PFSK-1 (cell line): Measurements from ENCODE around the gene CCRL2.

ENCODE experiments used
- FOXP2 ChIP-seq: optimal IDR thresholded peaks from 2 replicates; pipeline ENCODE3; 2011; ENCODE audit warnings: borderline replicate concordance, control low read depth, inconsistent platforms; ENCODE audit not compliant: insufficient read depth; ENCODE audit errors: extremely low read length, extremely low read depth
- POLR2AphosphoS5 ChIP-seq: IDR thresholded peaks from 2 replicates; pipeline ENCODE4 v1.6.1; 2012; ENCODE audit warnings: low read depth, mild to moderate bottlenecking, control low read depth, low read length, moderate library complexity
- SIN3A ChIP-seq: IDR thresholded peaks from 2 replicates; pipeline ENCODE4 v1.6.1; 2012; ENCODE audit warnings: mild to moderate bottlenecking, low read length, moderate library complexity, borderline replicate concordance; ENCODE audit not compliant: insufficient read depth
- TAF1 ChIP-seq: IDR thresholded peaks from 2 replicates; pipeline ENCODE4 v1.6.1; 2012; ENCODE audit warnings: low read length, control low read depth, borderline replicate concordance; ENCODE audit not compliant: insufficient read depth
- TF ChIP-seq, protein P1 (sequence below), 2 experiments: IDR thresholded peaks; 2 replicates each; pipeline versions ENCODE4 v1.6.1 to v1.8.0; 2011 to 2012; ENCODE audit warnings: low read depth in 2 of 2, low read length in 2 of 2, control low read depth in 1 of 2, inconsistent platforms in 1 of 2, mild to moderate bottlenecking in 1 of 2, moderate library complexity in 1 of 2; ENCODE audit not compliant: insufficient read depth in 1 of 2

Gene CCRL2

DNA sequence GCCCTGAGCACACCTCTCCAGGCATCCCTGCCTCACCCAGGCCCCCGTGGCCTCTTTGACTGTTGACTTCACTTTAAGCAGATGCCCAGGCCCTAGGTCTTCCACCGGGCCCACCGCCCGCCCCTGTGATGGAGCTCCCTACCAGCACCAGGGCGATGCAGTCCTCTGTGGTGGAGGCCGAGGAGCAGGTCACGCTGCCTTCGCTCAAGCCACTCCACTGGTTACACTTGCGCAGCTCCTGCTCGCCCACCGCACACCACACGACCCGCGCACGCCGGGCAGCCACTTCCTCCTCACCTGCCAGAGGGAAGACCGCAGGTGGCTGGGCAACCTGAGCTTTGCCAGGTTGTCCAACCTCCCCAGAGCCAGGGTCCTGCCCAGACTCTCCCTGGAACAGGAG, 41.7 kb downstream of the CCRL2 start:
- TF ChIP-seq, protein P1, sequence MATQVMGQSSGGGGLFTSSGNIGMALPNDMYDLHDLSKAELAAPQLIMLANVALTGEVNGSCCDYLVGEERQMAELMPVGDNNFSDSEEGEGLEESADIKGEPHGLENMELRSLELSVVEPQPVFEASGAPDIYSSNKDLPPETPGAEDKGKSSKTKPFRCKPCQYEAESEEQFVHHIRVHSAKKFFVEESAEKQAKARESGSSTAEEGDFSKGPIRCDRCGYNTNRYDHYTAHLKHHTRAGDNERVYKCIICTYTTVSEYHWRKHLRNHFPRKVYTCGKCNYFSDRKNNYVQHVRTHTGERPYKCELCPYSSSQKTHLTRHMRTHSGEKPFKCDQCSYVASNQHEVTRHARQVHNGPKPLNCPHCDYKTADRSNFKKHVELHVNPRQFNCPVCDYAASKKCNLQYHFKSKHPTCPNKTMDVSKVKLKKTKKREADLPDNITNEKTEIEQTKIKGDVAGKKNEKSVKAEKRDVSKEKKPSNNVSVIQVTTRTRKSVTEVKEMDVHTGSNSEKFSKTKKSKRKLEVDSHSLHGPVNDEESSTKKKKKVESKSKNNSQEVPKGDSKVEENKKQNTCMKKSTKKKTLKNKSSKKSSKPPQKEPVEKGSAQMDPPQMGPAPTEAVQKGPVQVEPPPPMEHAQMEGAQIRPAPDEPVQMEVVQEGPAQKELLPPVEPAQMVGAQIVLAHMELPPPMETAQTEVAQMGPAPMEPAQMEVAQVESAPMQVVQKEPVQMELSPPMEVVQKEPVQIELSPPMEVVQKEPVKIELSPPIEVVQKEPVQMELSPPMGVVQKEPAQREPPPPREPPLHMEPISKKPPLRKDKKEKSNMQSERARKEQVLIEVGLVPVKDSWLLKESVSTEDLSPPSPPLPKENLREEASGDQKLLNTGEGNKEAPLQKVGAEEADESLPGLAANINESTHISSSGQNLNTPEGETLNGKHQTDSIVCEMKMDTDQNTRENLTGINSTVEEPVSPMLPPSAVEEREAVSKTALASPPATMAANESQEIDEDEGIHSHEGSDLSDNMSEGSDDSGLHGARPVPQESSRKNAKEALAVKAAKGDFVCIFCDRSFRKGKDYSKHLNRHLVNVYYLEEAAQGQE (IDR thresholded peaks at IDR 0.05; ENCODE audit: insufficient read depth in 1 of 2, low read depth in 2 of 2, low read length in 2 of 2), result no peak
- TF ChIP-seq FOXP2 (no peak), TAF1 (no peak), SIN3A (no peak), POLR2AphosphoS5 (no peak)

- TF ChIP-seq FOXP2 (no peak), POLR2AphosphoS5 (no peak), SIN3A (no peak), TAF1 (no peak)
- TF ChIP-seq, protein P1 (IDR thresholded peaks at IDR 0.05; ENCODE audit: insufficient read depth in 1 of 2, low read depth in 2 of 2, low read length in 2 of 2), result no peak
These were observed 42.9 kb downstream of the CCRL2 start for GRCh38 chr3:46449755-46450552.

DNA sequence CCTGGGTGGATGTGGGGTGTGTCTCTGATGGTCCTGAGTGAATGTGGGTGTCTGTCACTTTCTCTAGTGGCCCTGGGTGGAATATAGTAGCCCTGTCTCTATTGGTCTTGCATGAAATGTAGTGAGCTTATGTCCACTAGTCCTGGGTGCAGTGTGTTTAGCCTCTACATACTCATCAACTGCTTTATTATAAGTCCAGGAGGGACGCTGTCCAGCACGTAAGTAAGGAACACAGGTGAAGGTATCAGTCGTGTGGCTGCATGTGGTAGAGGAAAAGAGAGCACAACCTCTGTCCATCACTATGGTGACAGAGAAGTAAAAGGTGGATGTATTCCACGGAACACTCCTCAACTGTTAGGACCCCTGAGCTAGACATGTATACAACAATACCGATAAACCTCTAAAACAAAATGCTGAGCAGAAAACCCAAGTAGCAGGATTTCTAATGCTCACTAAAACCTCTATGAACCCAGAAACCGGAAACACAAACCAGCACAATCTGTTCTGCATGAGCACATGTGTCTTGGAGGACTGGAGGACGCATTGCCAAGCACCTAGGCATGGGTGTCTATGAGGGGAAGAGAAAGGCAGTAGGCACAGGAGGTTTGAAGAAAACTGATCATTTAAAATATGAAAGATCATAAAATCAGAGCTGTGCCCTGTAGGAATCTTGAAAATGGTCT, 46.6 kb downstream of the CCRL2 start:
- TF ChIP-seq SIN3A (no peak), POLR2AphosphoS5 (no peak), TAF1 (no peak), FOXP2 (no peak)
- TF ChIP-seq, protein P1 (IDR thresholded peaks at IDR 0.05; ENCODE audit: insufficient read depth in 1 of 2, low read depth in 2 of 2, low read length in 2 of 2), result no peak

GRCh38 chr3:46454209-46454595, 47.1 kb downstream of the CCRL2 start:
- TF ChIP-seq TAF1 (no peak), POLR2AphosphoS5 (no peak), FOXP2 (no peak), SIN3A (no peak)
- TF ChIP-seq, protein P1 (IDR thresholded peaks at IDR 0.05; ENCODE audit: insufficient read depth in 1 of 2, low read depth in 2 of 2, low read length in 2 of 2), result no peak
